ENCODE measurements around the gene RETSAT.

- TF ChIP-seq CTCF (conservative IDR thresholded peaks at IDR 0.05; ENCODE audit: low read length) = no peak
- TF ChIP-seq EZH2phosphoT487 (IDR thresholded peaks at IDR 0.05; ENCODE audit: borderline replicate concordance) = no peak
Measured at GRCh38 chr2:85393836-85394235, 39.5 kb upstream of the RETSAT start.

Data from Loucy (cell line).